WTC11 (cell line): ENCODE measurements around the gene NECTIN1.

Experiments used
- CREM ChIP-seq: sonication (generic); formaldehyde crosslinking; IDR thresholded peaks from 2 replicates; pipeline ENCODE4 v1.8.1; 2022; ENCODE audit warnings: mild to moderate bottlenecking, missing genetic modification reagents, moderate library complexity
- CTCF ChIP-seq: fragments of 200-600 bp; IDR thresholded peaks from 2 replicates; pipeline ENCODE4 v1.8.0; 2022; ENCODE audit warnings: antibody characterized with exemption
- ELF4 ChIP-seq: sonication (generic); formaldehyde crosslinking; IDR thresholded peaks from 2 replicates; pipeline ENCODE4 v1.8.1; 2022; ENCODE audit warnings: low read depth, mild to moderate bottlenecking, moderate library complexity, missing genetic modification reagents
- FOXP1 ChIP-seq: sonication (generic); formaldehyde crosslinking; IDR thresholded peaks from 2 replicates; pipeline ENCODE4 v1.8.0; 2022; ENCODE audit warnings: missing genetic modification reagents, mild to moderate bottlenecking, moderate library complexity, borderline replicate concordance
- NR1H2 ChIP-seq: sonication (generic); formaldehyde crosslinking; IDR thresholded peaks from 2 replicates; pipeline ENCODE4 v1.9.0; 2021; ENCODE audit warnings: mild to moderate bottlenecking, moderate library complexity, missing genetic modification reagents
- TEAD4 ChIP-seq: sonication (generic); formaldehyde crosslinking; IDR thresholded peaks from 2 replicates; pipeline ENCODE4 v1.8.0; 2022; ENCODE audit warnings: mild to moderate bottlenecking, missing genetic modification reagents
- USF1 ChIP-seq: sonication (generic); formaldehyde crosslinking; IDR thresholded peaks from 2 replicates; pipeline ENCODE4 v1.8.0; 2022; ENCODE audit warnings: mild to moderate bottlenecking, missing genetic modification reagents
- USF2 ChIP-seq: sonication (generic); formaldehyde crosslinking; IDR thresholded peaks from 2 replicates; pipeline ENCODE4 v1.8.1; 2023; ENCODE audit warnings: mild to moderate bottlenecking, missing genetic modification reagents, moderate library complexity
- ZNF121 ChIP-seq: sonication (generic); formaldehyde crosslinking; IDR thresholded peaks from 2 replicates; pipeline ENCODE4 v1.8.0; 2023; ENCODE audit warnings: missing genetic modification reagents
- ZNF219 ChIP-seq: sonication (generic); formaldehyde crosslinking; IDR thresholded peaks from 2 replicates; pipeline ENCODE4 v1.8.0; 2023; ENCODE audit warnings: missing genetic modification reagents, mild to moderate bottlenecking, borderline replicate concordance
- ZSCAN18 ChIP-seq: fragments of 250-450 bp; sonication (Bioruptor Pico); IDR thresholded peaks from 2 replicates; pipeline ENCODE4 v2.1.2; 2022; ENCODE audit warnings: mild to moderate bottlenecking, moderate library complexity

GRCh38 chr11:119729581-119729927 lies 554 bp upstream of the NECTIN1 start:
- no peak for TF ChIP-seq NR1H2 (CRISPR knock-in tag)
- no peak for TF ChIP-seq ZNF121 (CRISPR knock-in tag)
- no peak for TF ChIP-seq CTCF
- TF ChIP-seq CREM (CRISPR knock-in tag), result no peak
- no peak for TF ChIP-seq ELF4 (CRISPR knock-in tag)
- TF ChIP-seq FOXP1, result no peak
- TF ChIP-seq TEAD4 (CRISPR knock-in tag), result no peak
- TF ChIP-seq USF2 (CRISPR knock-in tag), result 0 out of 2 replicates have a peak, but pooled peaks have one; percentile 1
- TF ChIP-seq ZSCAN18 (CRISPR knock-in tag), result no peak
- no peak for TF ChIP-seq USF1 (CRISPR knock-in tag)
- no peak for TF ChIP-seq ZNF219 (CRISPR knock-in tag)
